ENCODE data around the gene PPP1R13L. TPM values are rescaled to one million over a fixed set of nuclear protein-coding genes. Genes with fewer than 3 reads are reported as not detected.

PPP1R13L gene
- total RNA-seq, 4 donors from 2014 or later, result 28.5 to 298 (median 44.4) TPM

GRCh38 chr19:45395821-45396617, 8.8 kb downstream of the PPP1R13L start:
- H3K27me3 ChIP-seq, result peaks cover 10% of the 10 kb centered on the region
- H3K27ac ChIP-seq, result no peak overlapping the region
- no peak for TF ChIP-seq POLR2A (IDR thresholded peaks at IDR 0.05)
- TF ChIP-seq CTCF (IDR thresholded peaks at IDR 0.05), result no peak
- TF ChIP-seq EP300 (IDR thresholded peaks at IDR 0.05; ENCODE audit: low read depth), result no peak
- TF ChIP-seq POLR2AphosphoS5 (IDR thresholded peaks at IDR 0.05), result no peak
- H3K36me3 ChIP-seq, result no peaks in the 10 kb centered on the region
- H3K4me1 ChIP-seq, result peaks cover 6 to 13% (median 12%) of the 10 kb centered on the region in 4 donors
- in situ Hi-C loops (cut with MboI; ENCODE audit: low pct_ligation_motif_present in 1 of 4, low pct_unique_long_range_greater_than_20kb in 1 of 4, low sequenced_read_pairs in 3 of 4) (no loop called here), intact Hi-C loops (cut with DNase I; ENCODE audit: low total_unique reads) (no loop called here)
- DNase-seq, result no peak
- 58 to 73% methylated on average over 2 to 49 of the region's 59 CpGs for WGBS, 2 donors (ENCODE audit: low coverage in 1 of 2)
- H3K4me3 ChIP-seq, result no peak overlapping the region
- H3K9me3 ChIP-seq, result no peaks in the 10 kb centered on the region

GRCh38 chr19:45391871-45392665, 12.8 kb downstream of the PPP1R13L start:
- H3K36me3 ChIP-seq, result no peaks in the 10 kb centered on the region
- TF ChIP-seq EP300 (IDR thresholded peaks at IDR 0.05; ENCODE audit: low read depth) (no peak), POLR2A (IDR thresholded peaks at IDR 0.05) (no peak), CTCF (IDR thresholded peaks at IDR 0.05) (no peak), POLR2AphosphoS5 (IDR thresholded peaks at IDR 0.05) (no peak)
- no peaks in the 10 kb centered on the region for H3K4me1 ChIP-seq
- DNase-seq, result no peak
- 92% methylated on average over 17 of the region's 21 CpGs; no CpG with 5 or more reads in 1 of the 2 donors for WGBS, 2 donors (ENCODE audit: low coverage in 1 of 2)
- in situ Hi-C loops (cut with MboI; ENCODE audit: low pct_ligation_motif_present in 1 of 4, low pct_unique_long_range_greater_than_20kb in 1 of 4, low sequenced_read_pairs in 3 of 4) (no loop called here), intact Hi-C loops (cut with DNase I; ENCODE audit: low total_unique reads) (no loop called here)
- H3K27me3 ChIP-seq, result peaks cover 14% of the 10 kb centered on the region
- H3K4me3 ChIP-seq, result no peak overlapping the region
- no peaks in the 10 kb centered on the region for H3K9me3 ChIP-seq
- H3K27ac ChIP-seq, result no peak overlapping the region

- Histone ChIP-seq H3K27ac (no peak overlapping the region), H3K36me3 (no peaks in the 10 kb centered on the region), H3K9me3 (no peaks in the 10 kb centered on the region), H3K4me1 (no peaks in the 10 kb centered on the region), H3K27me3 (peaks cover 15% of the 10 kb centered on the region), H3K4me3 (no peak overlapping the region)
- DNase-seq, result no peak
- in situ Hi-C loops (cut with MboI; ENCODE audit: low pct_ligation_motif_present in 1 of 4, low pct_unique_long_range_greater_than_20kb in 1 of 4, low sequenced_read_pairs in 3 of 4) (no loop called here), intact Hi-C loops (cut with DNase I; ENCODE audit: low total_unique reads) (no loop called here)
- 75 to 89% methylated on average over 2 to 3 of the region's 3 CpGs for WGBS, 2 donors (ENCODE audit: low coverage in 1 of 2)
- TF ChIP-seq POLR2AphosphoS5 (IDR thresholded peaks at IDR 0.05), result no peak
- no peak for TF ChIP-seq EP300 (IDR thresholded peaks at IDR 0.05; ENCODE audit: low read depth)
- no peak for TF ChIP-seq CTCF (IDR thresholded peaks at IDR 0.05)
- no peak for TF ChIP-seq POLR2A (IDR thresholded peaks at IDR 0.05)
Measured at GRCh38 chr19:45391346-45391745, 13.5 kb downstream of the PPP1R13L start.
